Neural crest cell (in vitro differentiated cells): ENCODE results near the gene KCNF1. TPM values are rescaled to one million over a fixed set of nuclear protein-coding genes. Genes with fewer than 3 reads are reported as not detected.

Experiments used
- DNase-seq: peaks from one replicate; pipeline ENCODE4 v3.0.0; 2021; ENCODE audit warnings: low read depth, mixed read lengths, low spot score
- H3K27ac Mint-ChIP-seq: one replicate; pipeline ENCODE4 v1.8.0; 2021; ENCODE audit warnings: mild to moderate bottlenecking, mixed read lengths; ENCODE audit not compliant: unreplicated experiment
- H3K27me3 Mint-ChIP-seq: 2 replicates; pipeline ENCODE4 v1.8.0; 2021; ENCODE audit warnings: low read depth, mild to moderate bottlenecking, mixed read lengths
- H3K36me3 Mint-ChIP-seq: 2 replicates; pipeline ENCODE4 v1.8.0; 2021; ENCODE audit warnings: low read depth, mild to moderate bottlenecking, mixed read lengths
- H3K4me1 Mint-ChIP-seq: 2 replicates; pipeline ENCODE4 v1.8.0; 2021; ENCODE audit warnings: mixed read lengths
- H3K4me3 Mint-ChIP-seq: one replicate; pipeline ENCODE4 v1.8.0; 2021; ENCODE audit warnings: mild to moderate bottlenecking, mixed read lengths
- H3K9me3 Mint-ChIP-seq: 2 replicates; pipeline ENCODE4 v1.8.0; 2021; ENCODE audit warnings: mixed read lengths
- CTCF ChIP-seq: fragments of 200-600 bp; sonication (generic); conservative IDR thresholded peaks from 2 replicates; pipeline ENCODE4 v1.5.0; 2021; ENCODE audit warnings: antibody characterized with exemption, mild to moderate bottlenecking
- total RNA-seq: library from RNA; stranded (reverse); gene quantifications from 2 replicates; pipeline ENCODE4 v1.2.1, GENCODE V29; 2021

Gene KCNF1
- total RNA-seq, 1 donor from 2014 or later: 1.1 TPM

- no peak for DNase-seq
- Mint-ChIP-seq H3K27ac (peak overlapping the region; percentile 47), H3K4me1 (peaks cover 6% of the 10 kb centered on the region)
Measured at GRCh38 chr2:10873171-10873570, 38.6 kb upstream of the KCNF1 start.

GRCh38 chr2:10873790-10874437 is 37.8 kb upstream of the KCNF1 start:
- Mint-ChIP-seq H3K4me1 (peaks cover 9% of the 10 kb centered on the region), H3K9me3 (peaks cover 9% of the 10 kb centered on the region), H3K27me3 (no peaks in the 10 kb centered on the region), H3K27ac (no peak overlapping the region), H3K36me3 (no peaks in the 10 kb centered on the region), H3K4me3 (no peak overlapping the region)
- TF ChIP-seq CTCF: no peak
- DNase-seq: no peak

More at GRCh38 chr2:10873171-10873570, 38.6 kb upstream of the KCNF1 start:
- no peak for TF ChIP-seq CTCF
- no peak overlapping the region for H3K4me3 Mint-ChIP-seq
- H3K27me3 Mint-ChIP-seq: no peaks in the 10 kb centered on the region
- H3K36me3 Mint-ChIP-seq: no peaks in the 10 kb centered on the region
- H3K9me3 Mint-ChIP-seq: peaks cover 9% of the 10 kb centered on the region

- no peak for DNase-seq
- H3K4me1 Mint-ChIP-seq: peaks cover 9% of the 10 kb centered on the region
Measured at GRCh38 chr2:10875126-10875525, 36.6 kb upstream of the KCNF1 start.

GRCh38 chr2:10876394-10876793 is 35.3 kb upstream of the KCNF1 start:
- Mint-ChIP-seq H3K4me1 (peaks cover 9% of the 10 kb centered on the region), H3K36me3 (no peaks in the 10 kb centered on the region), H3K9me3 (peaks cover 9% of the 10 kb centered on the region), H3K27me3 (no peaks in the 10 kb centered on the region), H3K27ac (no peak overlapping the region), H3K4me3 (no peak overlapping the region)
- no peak for DNase-seq
- no peak for TF ChIP-seq CTCF

More at GRCh38 chr2:10875126-10875525, 36.6 kb upstream of the KCNF1 start:
- no peaks in the 10 kb centered on the region for H3K27me3 Mint-ChIP-seq
- no peaks in the 10 kb centered on the region for H3K36me3 Mint-ChIP-seq
- no peak overlapping the region for H3K4me3 Mint-ChIP-seq
- TF ChIP-seq CTCF: no peak
- H3K9me3 Mint-ChIP-seq: peaks cover 9% of the 10 kb centered on the region
- no peak overlapping the region for H3K27ac Mint-ChIP-seq

- Mint-ChIP-seq H3K27me3 (no peaks in the 10 kb centered on the region), H3K4me1 (peaks cover 9% of the 10 kb centered on the region), H3K4me3 (no peak overlapping the region), H3K27ac (no peak overlapping the region), H3K36me3 (no peaks in the 10 kb centered on the region), H3K9me3 (peaks cover 9% of the 10 kb centered on the region)
- TF ChIP-seq CTCF: no peak
- DNase-seq: no peak
Measured at GRCh38 chr2:10876963-10877362, 34.8 kb upstream of the KCNF1 start.
